A172 (cell line): ENCODE measurements around the gene ARL10. TPM values are rescaled to one million over a fixed set of nuclear protein-coding genes. Genes with fewer than 3 reads are reported as not detected.
"Not testable (repeated sequence)": the region's sequence is repeated elsewhere in the genome, so short reads cannot be mapped to it uniquely, and the experiment has no call there.

Experiments
- DNase-seq: peaks from one replicate; pipeline ENCODE4 v3.0.0-alpha.2; 2015; ENCODE audit warnings: low spot score
- total RNA-seq: library from RNA; depleted of rRNA; stranded (reverse); fragments of >200 nt; shearing (Covaris generic); gene quantifications from 2 replicates; pipeline ENCODE4 v1.2.3, GENCODE V29; 2014

ARL10 gene
- total RNA-seq, 1 experiment from 2014 or later = not detected

- peak; percentile 99 for DNase-seq
These were observed 23.3 kb downstream of the ARL10 start, which contains the start of the genes HIGD2A and NOP16 for GRCh38 chr5:176388444-176389134. TSS of gene HIGD2A (plus strand) at chr5:176388751. CDS start at chr5:176388820, 69 bp downstream. TSS of gene NOP16 (minus strand) at chr5:176388598. CDS start at chr5:176388539, 59 bp downstream.

- no peak for DNase-seq
These were observed 24.1 kb downstream of the ARL10 start for GRCh38 chr5:176389135-176390123.

- no peak for DNase-seq
These were observed 26.2 kb downstream of the ARL10 start for GRCh38 chr5:176391479-176391878.

- DNase-seq = no peak
These were observed 26.7 kb downstream of the ARL10 start for GRCh38 chr5:176391999-176392398.

GRCh38 chr5:176392526-176392925 lies 27.2 kb downstream of the ARL10 start:
- DNase-seq = no peak

- DNase-seq = no peak
These were observed 28.8 kb downstream of the ARL10 start for GRCh38 chr5:176394096-176394495.

- no peak for DNase-seq
These were observed 29.8 kb downstream of the ARL10 start for GRCh38 chr5:176394881-176395675.

GRCh38 chr5:176396330-176396729 lies 31.0 kb downstream of the ARL10 start:
- no peak for DNase-seq

GRCh38 chr5:176397736-176398420 lies 32.6 kb downstream of the ARL10 start:
- no peak for DNase-seq

GRCh38 chr5:176400382-176401156 lies 35.3 kb downstream of the ARL10 start:
- peak; percentile 66 for DNase-seq

- DNase-seq = no peak
These were observed 36.3 kb downstream of the ARL10 start for GRCh38 chr5:176401281-176402205.

GRCh38 chr5:176405656-176406435 lies 40.6 kb downstream of the ARL10 start:
- DNase-seq = no peak

- DNase-seq = no peak
These were observed 41.3 kb downstream of the ARL10 start for GRCh38 chr5:176406436-176407052.

- no peak for DNase-seq
These were observed 42.4 kb downstream of the ARL10 start for GRCh38 chr5:176407456-176408251.

- not testable (repeated sequence) for DNase-seq
These were observed 42.9 kb downstream of the ARL10 start for GRCh38 chr5:176408252-176408573.

GRCh38 chr5:176408590-176408989 lies 43.3 kb downstream of the ARL10 start:
- DNase-seq = no peak

GRCh38 chr5:176409765-176410164 lies 44.5 kb downstream of the ARL10 start:
- no peak for DNase-seq
